Fibroblast of villous mesenchyme (primary cell): ENCODE measurements around the gene TDRD7. TPM values are rescaled to one million over a fixed set of nuclear protein-coding genes. Genes with fewer than 3 reads are reported as not detected.

Experiments used
- DNase-seq: peaks from one replicate; pipeline ENCODE4 v3.0.0-alpha.2; 2010; ENCODE audit warnings: low read depth
- H3K4me3 ChIP-seq: 2 replicates; pipeline ENCODE4 v1.5.1; 2011; ENCODE audit warnings: low read depth, mild to moderate bottlenecking, low read length
- total RNA-seq: library from RNA; depleted of rRNA; stranded (reverse); fragments of >200 nt; gene quantifications from 2 replicates; pipeline ENCODE4 v1.2.3, GENCODE V29; 2012
- TF ChIP-seq, protein P1 (sequence below): IDR thresholded peaks from 2 replicates; pipeline ENCODE4 v1.5.1; 2012; ENCODE audit warnings: low read depth, mild to moderate bottlenecking, low read length; ENCODE audit not compliant: insufficient read depth

TDRD7 gene
- total RNA-seq, 1 donor = 11.7 TPM

DNA sequence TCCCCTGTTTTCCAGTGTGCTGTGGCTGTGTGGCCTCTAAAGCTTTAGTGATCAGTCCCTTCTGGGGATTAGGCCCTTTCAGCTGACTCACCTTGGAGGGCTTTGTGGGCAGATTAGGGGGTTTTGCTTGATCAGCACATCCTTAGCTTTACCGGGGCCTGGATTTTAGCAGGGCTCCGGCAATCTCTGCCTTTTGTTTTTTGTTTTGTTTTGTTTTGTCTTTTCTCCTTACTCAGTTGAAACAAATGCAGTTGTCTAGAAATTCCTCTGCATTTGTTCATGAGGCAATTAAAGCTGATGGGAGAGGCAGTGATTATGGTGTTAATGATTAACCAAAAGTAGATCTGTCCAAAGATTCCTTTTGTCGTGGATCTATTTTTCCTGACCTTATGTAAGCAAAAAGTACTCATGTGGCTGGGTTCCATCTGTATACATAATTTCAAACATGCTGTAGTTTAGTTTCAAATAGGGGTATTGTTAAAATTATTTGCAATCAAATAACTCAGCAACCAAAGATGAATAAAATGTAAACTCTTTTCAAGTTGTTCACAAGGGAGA is 5.2 kb upstream of the TDRD7 start:
- TF ChIP-seq, protein P1, sequence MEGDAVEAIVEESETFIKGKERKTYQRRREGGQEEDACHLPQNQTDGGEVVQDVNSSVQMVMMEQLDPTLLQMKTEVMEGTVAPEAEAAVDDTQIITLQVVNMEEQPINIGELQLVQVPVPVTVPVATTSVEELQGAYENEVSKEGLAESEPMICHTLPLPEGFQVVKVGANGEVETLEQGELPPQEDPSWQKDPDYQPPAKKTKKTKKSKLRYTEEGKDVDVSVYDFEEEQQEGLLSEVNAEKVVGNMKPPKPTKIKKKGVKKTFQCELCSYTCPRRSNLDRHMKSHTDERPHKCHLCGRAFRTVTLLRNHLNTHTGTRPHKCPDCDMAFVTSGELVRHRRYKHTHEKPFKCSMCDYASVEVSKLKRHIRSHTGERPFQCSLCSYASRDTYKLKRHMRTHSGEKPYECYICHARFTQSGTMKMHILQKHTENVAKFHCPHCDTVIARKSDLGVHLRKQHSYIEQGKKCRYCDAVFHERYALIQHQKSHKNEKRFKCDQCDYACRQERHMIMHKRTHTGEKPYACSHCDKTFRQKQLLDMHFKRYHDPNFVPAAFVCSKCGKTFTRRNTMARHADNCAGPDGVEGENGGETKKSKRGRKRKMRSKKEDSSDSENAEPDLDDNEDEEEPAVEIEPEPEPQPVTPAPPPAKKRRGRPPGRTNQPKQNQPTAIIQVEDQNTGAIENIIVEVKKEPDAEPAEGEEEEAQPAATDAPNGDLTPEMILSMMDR = no peak
- no peak for DNase-seq
- no peak overlapping the region for H3K4me3 ChIP-seq

DNA sequence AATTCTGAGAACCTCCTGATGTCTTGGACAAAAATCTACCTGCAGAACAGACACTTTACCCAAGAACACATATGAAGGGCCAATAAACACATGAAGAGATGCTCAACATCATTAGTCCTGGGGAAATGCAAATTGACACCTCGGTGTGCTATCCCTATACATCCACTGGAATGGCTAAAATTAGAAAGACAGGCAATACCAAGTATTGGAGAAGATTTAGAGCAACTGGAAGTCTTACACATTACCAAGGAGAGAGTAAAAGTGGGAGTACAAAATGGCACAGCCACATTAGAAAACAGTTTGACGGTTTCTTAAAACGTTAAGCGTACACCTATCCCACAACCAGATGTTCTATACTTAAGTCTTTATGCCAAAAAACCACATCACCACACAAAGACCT is 3.3 kb upstream of the TDRD7 start:
- no peak overlapping the region for H3K4me3 ChIP-seq
- TF ChIP-seq, protein P1 = no peak
- no peak for DNase-seq

DNA sequence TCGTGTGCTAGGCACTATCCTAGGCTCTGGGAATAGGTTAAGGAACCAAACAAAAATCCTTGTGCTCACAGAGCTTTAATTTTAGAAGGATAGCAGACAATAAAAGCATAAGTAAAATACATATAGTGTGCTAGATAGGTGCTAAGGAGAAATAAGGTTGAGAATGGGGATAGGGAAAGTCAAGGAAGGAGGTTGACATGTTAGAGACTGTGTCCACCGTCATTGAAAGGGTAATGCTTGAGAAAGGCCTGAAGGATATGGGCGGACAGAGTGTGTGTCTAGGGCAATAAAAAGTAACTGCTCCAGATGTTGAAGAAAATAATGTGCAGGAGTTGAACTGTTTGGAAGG is 482 bp upstream of the TDRD7 start:
- TF ChIP-seq, protein P1 = no peak
- H3K4me3 ChIP-seq = peak overlapping the region; percentile 54

DNA sequence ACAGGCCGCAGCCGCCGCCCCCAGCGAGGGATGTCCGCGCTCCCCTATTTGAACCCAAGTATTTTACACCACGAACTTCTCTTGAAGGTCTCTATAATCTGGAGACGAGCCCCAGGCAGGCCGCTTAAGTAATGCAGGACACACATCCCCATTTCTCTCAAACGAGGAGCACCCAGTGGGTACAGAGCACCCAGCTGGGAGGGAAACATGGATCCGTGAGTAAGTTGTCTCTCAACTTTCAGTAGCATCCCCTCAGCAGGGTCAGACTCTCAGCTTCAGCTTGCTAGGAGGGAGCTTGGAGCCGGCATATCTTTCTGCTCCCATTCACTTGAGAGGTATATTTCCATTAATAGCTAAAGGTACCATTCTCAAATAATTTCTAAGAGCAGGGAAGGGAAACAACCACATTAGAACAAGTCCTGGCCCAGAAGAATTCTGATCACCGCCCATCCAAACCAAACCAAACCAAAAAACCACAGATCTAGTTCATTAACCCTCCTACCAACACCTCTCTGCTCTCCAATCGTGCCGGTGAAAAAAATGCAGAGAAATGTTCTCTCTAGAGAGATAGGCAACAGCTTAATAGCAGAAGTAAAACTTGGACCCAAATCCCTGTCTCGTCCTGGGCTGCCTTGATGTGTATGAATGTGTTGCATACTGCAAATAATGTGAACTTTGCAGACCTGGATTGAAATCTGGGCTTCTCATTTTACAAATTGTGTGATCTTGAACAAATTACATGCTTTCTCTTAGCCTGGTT is 910 bp downstream of the TDRD7 start:
- DNase-seq = peak; percentile 8
- TF ChIP-seq, protein P1 = no peak
- peak overlapping the region; percentile 76 for H3K4me3 ChIP-seq

More for the DNA sequence above, 482 bp upstream of the TDRD7 start:
- DNase-seq = no peak

DNA sequence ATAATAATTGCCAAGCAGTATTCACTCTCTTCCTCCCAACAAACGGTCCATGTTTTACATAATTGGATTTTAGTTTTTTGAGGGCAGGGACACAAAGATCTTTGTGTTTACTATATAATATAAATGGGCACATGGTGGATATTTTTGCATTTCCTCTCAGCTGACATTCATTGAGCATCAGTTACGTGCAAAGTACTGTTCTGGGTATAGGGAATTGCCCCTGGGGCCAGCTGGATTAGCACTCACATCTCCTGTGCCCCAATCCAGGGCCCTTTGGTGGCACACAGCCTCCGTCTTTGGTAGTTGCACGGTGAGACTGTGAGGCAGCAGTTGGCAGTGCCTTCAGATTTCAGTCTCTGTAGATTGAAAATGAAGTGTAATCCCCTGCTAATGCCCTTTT is 1.6 kb downstream of the TDRD7 start:
- TF ChIP-seq, protein P1 = no peak
- no peak overlapping the region for H3K4me3 ChIP-seq

DNA sequence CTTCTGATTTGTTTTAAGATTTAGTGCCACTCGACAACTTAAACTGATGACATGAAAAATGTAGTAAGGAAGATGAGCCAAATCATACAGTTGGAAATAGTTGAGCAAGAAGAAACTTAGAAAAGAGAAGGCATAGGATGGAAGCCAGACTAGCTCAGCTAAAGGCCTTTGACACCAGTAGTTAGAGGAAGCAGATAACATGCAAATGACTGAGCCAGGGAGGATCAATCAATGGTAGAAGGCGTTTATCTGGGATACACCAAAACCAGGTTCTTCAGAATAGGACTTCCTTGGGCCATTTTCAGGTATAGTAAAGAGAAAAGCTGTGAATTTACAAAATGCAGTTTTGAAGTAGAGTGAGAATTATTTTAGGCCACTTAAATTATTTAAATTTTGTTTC is 3.2 kb downstream of the TDRD7 start:
- no peak overlapping the region for H3K4me3 ChIP-seq
- TF ChIP-seq, protein P1 = no peak
- DNase-seq = no peak

More for the DNA sequence above, 1.6 kb downstream of the TDRD7 start:
- DNase-seq = no peak

DNA sequence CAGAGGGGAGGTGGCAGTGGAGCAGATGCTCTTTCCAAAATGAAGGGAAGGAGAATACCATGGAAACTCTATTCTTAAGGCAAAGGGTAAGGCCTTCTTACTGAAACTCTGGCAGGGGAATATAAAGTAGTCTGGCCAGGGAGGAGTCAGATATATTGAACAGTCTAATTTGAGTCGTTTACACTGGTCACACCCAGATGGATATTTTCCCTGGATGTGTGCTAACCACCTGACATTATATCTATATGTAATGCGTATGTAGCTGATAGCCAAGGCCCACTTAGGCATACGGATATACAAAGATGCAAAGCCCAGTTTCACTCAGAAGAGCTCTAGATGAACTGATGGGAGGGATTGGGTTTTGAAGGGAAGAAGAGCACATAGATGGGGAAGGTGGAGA is 7.0 kb downstream of the TDRD7 start:
- TF ChIP-seq, protein P1 = no peak
- no peak for DNase-seq
- H3K4me3 ChIP-seq = no peak overlapping the region
